HEK293 (cell line): Measurements from ENCODE around the gene EEFSEC.

ENCODE experiments used
- CTCF ChIA-PET: fragments of 350-600 bp; formaldehyde crosslinking; extraction: SDS; loops from one replicate; lab custom pipeline; 2021; ENCODE audit warnings: antibody characterized with exemption; lab: Yijun Ruan, JAX
- POLR2A ChIA-PET: fragments of 300-600 bp; formaldehyde crosslinking; extraction: SDS; loops from one replicate; lab custom pipeline; 2020; ENCODE audit warnings: antibody characterized with exemption, inconsistent platforms; lab: Yijun Ruan, JAX
- H3K27ac ChIP-seq: fragments of 200-500 bp; sonication (Bioruptor generic); 2 replicates; pipeline ENCODE4 v1.5.1; 2014; ENCODE audit warnings: low read depth, low read length, control low read depth, inconsistent platforms; ENCODE audit errors: extremely low read depth
- H3K36me3 ChIP-seq, 2 experiments: fragments of 200-500 bp in 1 of 2; sonication (Bioruptor generic) in 1 of 2; 1 replicate in 1 of 2; 2 replicates in 1 of 2; pipeline ENCODE4 v1.5.1; 2014 to 2017; ENCODE audit warnings: inconsistent platforms in 2 of 2, low read length in 2 of 2; ENCODE audit not compliant: control insufficient read depth in 2 of 2, insufficient read depth in 1 of 2
- H3K4me1 ChIP-seq: fragments of 200-500 bp; sonication (Bioruptor generic); 2 replicates; pipeline ENCODE4 v1.5.1; 2014; ENCODE audit warnings: mild to moderate bottlenecking, low read length, inconsistent platforms; ENCODE audit not compliant: control insufficient read depth, insufficient read depth
- H3K4me3 ChIP-seq: 2 replicates; pipeline ENCODE4 v1.5.1; 2011; ENCODE audit warnings: low read depth, mild to moderate bottlenecking, control low read depth, low read length, moderate library complexity
- H3K9me3 ChIP-seq: fragments of 200-500 bp; sonication (Bioruptor generic); 2 replicates; pipeline ENCODE4 v1.5.1; 2014; ENCODE audit warnings: low read depth, low read length, inconsistent platforms; ENCODE audit not compliant: control insufficient read depth, insufficient read depth
- BCL11B ChIP-seq: fragments of 450-650 bp; formaldehyde crosslinking; IDR thresholded peaks from 2 replicates; pipeline ENCODE4 v1.5.1; 2016; ENCODE audit warnings: low read depth, missing biosample characterization, missing genetic modification characterization
- GFI1B ChIP-seq: fragments of 450-650 bp; formaldehyde crosslinking; IDR thresholded peaks from 2 replicates; pipeline ENCODE4 v1.5.1; 2016; ENCODE audit warnings: missing biosample characterization, missing genetic modification characterization
- GLIS1 ChIP-seq: fragments of 450-650 bp; formaldehyde crosslinking; IDR thresholded peaks from 2 replicates; pipeline ENCODE4 v1.5.1; 2016; ENCODE audit warnings: missing biosample characterization, missing genetic modification characterization
- KLF1 ChIP-seq: fragments of 450-650 bp; formaldehyde crosslinking; IDR thresholded peaks from 2 replicates; pipeline ENCODE4 v1.5.1; 2016; ENCODE audit warnings: missing biosample characterization, missing genetic modification characterization
- KLF10 ChIP-seq: fragments of 450-650 bp; IDR thresholded peaks from 2 replicates; pipeline ENCODE4 v1.5.1; 2018; ENCODE audit warnings: missing biosample characterization, mild to moderate bottlenecking, missing genetic modification characterization
- KLF7 ChIP-seq: fragments of 450-650 bp; formaldehyde crosslinking; IDR thresholded peaks from 2 replicates; pipeline ENCODE4 v1.5.1; 2016; ENCODE audit warnings: missing biosample characterization, missing genetic modification characterization, borderline replicate concordance
- KLF9 ChIP-seq: fragments of 450-650 bp; formaldehyde crosslinking; IDR thresholded peaks from 2 replicates; pipeline ENCODE4 v1.5.1; 2016; ENCODE audit warnings: missing biosample characterization, missing genetic modification characterization, low read depth
- SP7 ChIP-seq: fragments of 450-650 bp; formaldehyde crosslinking; IDR thresholded peaks from 2 replicates; pipeline ENCODE4 v1.5.1; 2016; ENCODE audit warnings: missing biosample characterization, missing genetic modification characterization
- YY1 ChIP-seq: fragments of 450-650 bp; formaldehyde crosslinking; IDR thresholded peaks from 2 replicates; pipeline ENCODE4 v1.5.1; 2018; ENCODE audit warnings: missing biosample characterization, missing genetic modification characterization
- ZNF140 ChIP-seq: fragments of 450-650 bp; formaldehyde crosslinking; IDR thresholded peaks from 2 replicates; pipeline ENCODE4 v1.5.1; 2016; ENCODE audit warnings: missing biosample characterization, missing genetic modification characterization
- ZNF211 ChIP-seq: fragments of 450-650 bp; formaldehyde crosslinking; IDR thresholded peaks from 2 replicates; pipeline ENCODE4 v1.5.1; 2016; ENCODE audit warnings: low read depth, missing biosample characterization, missing genetic modification characterization
- ZNF266 ChIP-seq: fragments of 450-650 bp; formaldehyde crosslinking; IDR thresholded peaks from 2 replicates; pipeline ENCODE4 v1.5.1; 2016; ENCODE audit warnings: missing biosample characterization, missing genetic modification characterization, low read depth
- ZNF274 ChIP-seq, 2 experiments: fragments of 200-500 bp in 1 of 2; fragments of 450-650 bp in 1 of 2; sonication (Bioruptor generic) in 1 of 2; formaldehyde crosslinking in 1 of 2; IDR thresholded peaks; 2 replicates each; pipeline versions ENCODE4 v1.5.1 to v1.6.1; 2014 to 2016; ENCODE audit warnings: borderline replicate concordance in 1 of 2, inconsistent platforms in 1 of 2, low read length in 1 of 2, missing biosample characterization in 1 of 2, missing genetic modification characterization in 1 of 2
- ZNF341 ChIP-seq: fragments of 450-650 bp; formaldehyde crosslinking; IDR thresholded peaks from 2 replicates; pipeline ENCODE4; 2016; ENCODE audit warnings: low read depth, missing biosample characterization, missing genetic modification characterization
- ZNF350 ChIP-seq: fragments of 450-650 bp; formaldehyde crosslinking; IDR thresholded peaks from 2 replicates; pipeline ENCODE4 v1.5.0; 2017; ENCODE audit warnings: missing biosample characterization, mild to moderate bottlenecking, missing genetic modification characterization
- ZNF394 ChIP-seq: fragments of 450-650 bp; formaldehyde crosslinking; IDR thresholded peaks from 2 replicates; pipeline ENCODE4 v1.5.1; 2016; ENCODE audit warnings: missing biosample characterization, missing genetic modification characterization, mild to moderate bottlenecking, moderate library complexity, borderline replicate concordance
- ZNF433 ChIP-seq: fragments of 450-650 bp; formaldehyde crosslinking; IDR thresholded peaks from 2 replicates; pipeline ENCODE4 v1.5.1; 2016; ENCODE audit warnings: missing biosample characterization, missing genetic modification characterization, low read depth
- ZNF530 ChIP-seq: fragments of 450-650 bp; formaldehyde crosslinking; IDR thresholded peaks from 2 replicates; pipeline ENCODE4 v1.5.1; 2016; ENCODE audit warnings: low read depth, missing biosample characterization, missing genetic modification characterization
- ZNF544 ChIP-seq: fragments of 450-650 bp; formaldehyde crosslinking; IDR thresholded peaks from 2 replicates; pipeline ENCODE4 v1.5.0; 2017; ENCODE audit warnings: missing biosample characterization, missing genetic modification characterization
- ZNF558 ChIP-seq: fragments of 450-650 bp; formaldehyde crosslinking; IDR thresholded peaks from 2 replicates; pipeline ENCODE4 v1.5.1; 2016; ENCODE audit warnings: missing biosample characterization, missing genetic modification characterization
- ZNF560 ChIP-seq: fragments of 450-650 bp; formaldehyde crosslinking; IDR thresholded peaks from 2 replicates; pipeline ENCODE4 v1.5.1; 2017; ENCODE audit warnings: missing biosample characterization, missing genetic modification characterization, borderline replicate concordance
- ZNF596 ChIP-seq: fragments of 450-650 bp; IDR thresholded peaks from 2 replicates; pipeline ENCODE4 v1.5.0; 2018; ENCODE audit warnings: missing biosample characterization, mild to moderate bottlenecking, missing genetic modification characterization, moderate library complexity
- ZNF629 ChIP-seq: fragments of 450-650 bp; formaldehyde crosslinking; IDR thresholded peaks from 2 replicates; pipeline ENCODE4 v1.5.1; 2017; ENCODE audit warnings: missing biosample characterization, missing genetic modification characterization
- ZNF660 ChIP-seq: fragments of 450-650 bp; IDR thresholded peaks from 2 replicates; pipeline ENCODE4 v1.5.1; 2018; ENCODE audit warnings: missing biosample characterization, mild to moderate bottlenecking, missing genetic modification characterization
- ZNF791 ChIP-seq: fragments of 450-650 bp; formaldehyde crosslinking; IDR thresholded peaks from 2 replicates; pipeline ENCODE4 v1.5.1; 2016; ENCODE audit warnings: missing biosample characterization, missing genetic modification characterization
- TF ChIP-seq, protein P1 (sequence below): fragments of 450-650 bp; formaldehyde crosslinking; IDR thresholded peaks from 2 replicates; pipeline ENCODE4 v1.5.1; 2017; ENCODE audit warnings: missing biosample characterization, missing genetic modification characterization
- TF ChIP-seq, protein P2 (sequence below): fragments of 450-650 bp; formaldehyde crosslinking; IDR thresholded peaks from 2 replicates; pipeline ENCODE4 v1.5.1; 2016; ENCODE audit warnings: missing biosample characterization, missing genetic modification characterization
- TF ChIP-seq, protein P3 (sequence below): fragments of 450-650 bp; formaldehyde crosslinking; IDR thresholded peaks from 2 replicates; pipeline ENCODE4 v1.5.1; 2016; ENCODE audit warnings: missing biosample characterization, missing genetic modification characterization
- TF ChIP-seq, protein P4 (sequence below): fragments of 450-650 bp; formaldehyde crosslinking; IDR thresholded peaks from 2 replicates; pipeline ENCODE4 v1.5.1; 2016; ENCODE audit warnings: missing biosample characterization, missing genetic modification characterization

The EEFSEC gene

DNA sequence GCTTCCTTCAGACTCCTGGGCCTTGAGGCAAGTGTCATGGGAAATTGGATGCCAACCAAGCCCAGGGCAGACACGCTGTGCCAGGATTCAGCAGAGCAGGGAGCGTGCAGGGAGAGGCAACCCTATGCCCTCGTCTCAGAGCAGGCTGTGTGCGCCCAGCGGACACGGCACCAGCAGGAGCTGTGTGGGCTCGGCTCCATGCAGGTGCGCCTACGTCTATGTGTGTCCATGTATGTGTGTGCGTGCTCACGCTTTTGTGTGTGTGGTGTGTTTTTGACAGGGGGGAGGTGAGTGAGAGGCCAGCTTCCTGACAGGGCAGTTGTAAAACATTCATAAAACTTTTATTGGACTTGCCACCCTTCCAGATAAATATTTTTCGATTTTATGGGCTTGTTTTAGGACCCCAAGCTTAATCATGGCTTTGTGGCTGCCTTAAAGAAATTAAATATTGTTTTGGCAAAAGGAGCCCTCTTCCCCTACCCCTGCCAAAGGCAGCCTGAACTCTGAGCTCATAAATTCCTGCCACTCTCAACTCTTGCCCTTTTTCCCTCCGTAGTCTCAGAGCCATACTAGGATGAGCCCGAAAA lies 229.0 kb downstream of the EEFSEC start (continued):
- TF ChIP-seq KLF7: no peak
- TF ChIP-seq KLF10 (tag by site-specific recombination): no peak
- TF ChIP-seq ZNF791 (tag by site-specific recombination): no peak
- no peak for TF ChIP-seq GFI1B
- TF ChIP-seq, protein P1, sequence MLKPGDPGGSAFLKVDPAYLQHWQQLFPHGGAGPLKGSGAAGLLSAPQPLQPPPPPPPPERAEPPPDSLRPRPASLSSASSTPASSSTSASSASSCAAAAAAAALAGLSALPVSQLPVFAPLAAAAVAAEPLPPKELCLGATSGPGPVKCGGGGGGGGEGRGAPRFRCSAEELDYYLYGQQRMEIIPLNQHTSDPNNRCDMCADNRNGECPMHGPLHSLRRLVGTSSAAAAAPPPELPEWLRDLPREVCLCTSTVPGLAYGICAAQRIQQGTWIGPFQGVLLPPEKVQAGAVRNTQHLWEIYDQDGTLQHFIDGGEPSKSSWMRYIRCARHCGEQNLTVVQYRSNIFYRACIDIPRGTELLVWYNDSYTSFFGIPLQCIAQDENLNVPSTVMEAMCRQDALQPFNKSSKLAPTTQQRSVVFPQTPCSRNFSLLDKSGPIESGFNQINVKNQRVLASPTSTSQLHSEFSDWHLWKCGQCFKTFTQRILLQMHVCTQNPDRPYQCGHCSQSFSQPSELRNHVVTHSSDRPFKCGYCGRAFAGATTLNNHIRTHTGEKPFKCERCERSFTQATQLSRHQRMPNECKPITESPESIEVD (tag by site-specific recombination): peak; percentile 68
- no peak for TF ChIP-seq ZNF394 (tag by site-specific recombination)
- no peak for TF ChIP-seq ZNF530
- TF ChIP-seq BCL11B: no peak
- TF ChIP-seq ZNF274 (IDR thresholded peaks at IDR 0.05; ENCODE audit: low read length): no peak
- TF ChIP-seq ZNF274 (tag by site-specific recombination; IDR thresholded peaks at IDR 0.05; ENCODE audit: borderline replicate concordance): no peak
- TF ChIP-seq, protein P2, sequence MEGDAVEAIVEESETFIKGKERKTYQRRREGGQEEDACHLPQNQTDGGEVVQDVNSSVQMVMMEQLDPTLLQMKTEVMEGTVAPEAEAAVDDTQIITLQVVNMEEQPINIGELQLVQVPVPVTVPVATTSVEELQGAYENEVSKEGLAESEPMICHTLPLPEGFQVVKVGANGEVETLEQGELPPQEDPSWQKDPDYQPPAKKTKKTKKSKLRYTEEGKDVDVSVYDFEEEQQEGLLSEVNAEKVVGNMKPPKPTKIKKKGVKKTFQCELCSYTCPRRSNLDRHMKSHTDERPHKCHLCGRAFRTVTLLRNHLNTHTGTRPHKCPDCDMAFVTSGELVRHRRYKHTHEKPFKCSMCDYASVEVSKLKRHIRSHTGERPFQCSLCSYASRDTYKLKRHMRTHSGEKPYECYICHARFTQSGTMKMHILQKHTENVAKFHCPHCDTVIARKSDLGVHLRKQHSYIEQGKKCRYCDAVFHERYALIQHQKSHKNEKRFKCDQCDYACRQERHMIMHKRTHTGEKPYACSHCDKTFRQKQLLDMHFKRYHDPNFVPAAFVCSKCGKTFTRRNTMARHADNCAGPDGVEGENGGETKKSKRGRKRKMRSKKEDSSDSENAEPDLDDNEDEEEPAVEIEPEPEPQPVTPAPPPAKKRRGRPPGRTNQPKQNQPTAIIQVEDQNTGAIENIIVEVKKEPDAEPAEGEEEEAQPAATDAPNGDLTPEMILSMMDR: no peak
- no peak for TF ChIP-seq YY1 (tag by site-specific recombination)
- TF ChIP-seq ZNF433: no peak
- peak; percentile 32 for TF ChIP-seq ZNF341

DNA sequence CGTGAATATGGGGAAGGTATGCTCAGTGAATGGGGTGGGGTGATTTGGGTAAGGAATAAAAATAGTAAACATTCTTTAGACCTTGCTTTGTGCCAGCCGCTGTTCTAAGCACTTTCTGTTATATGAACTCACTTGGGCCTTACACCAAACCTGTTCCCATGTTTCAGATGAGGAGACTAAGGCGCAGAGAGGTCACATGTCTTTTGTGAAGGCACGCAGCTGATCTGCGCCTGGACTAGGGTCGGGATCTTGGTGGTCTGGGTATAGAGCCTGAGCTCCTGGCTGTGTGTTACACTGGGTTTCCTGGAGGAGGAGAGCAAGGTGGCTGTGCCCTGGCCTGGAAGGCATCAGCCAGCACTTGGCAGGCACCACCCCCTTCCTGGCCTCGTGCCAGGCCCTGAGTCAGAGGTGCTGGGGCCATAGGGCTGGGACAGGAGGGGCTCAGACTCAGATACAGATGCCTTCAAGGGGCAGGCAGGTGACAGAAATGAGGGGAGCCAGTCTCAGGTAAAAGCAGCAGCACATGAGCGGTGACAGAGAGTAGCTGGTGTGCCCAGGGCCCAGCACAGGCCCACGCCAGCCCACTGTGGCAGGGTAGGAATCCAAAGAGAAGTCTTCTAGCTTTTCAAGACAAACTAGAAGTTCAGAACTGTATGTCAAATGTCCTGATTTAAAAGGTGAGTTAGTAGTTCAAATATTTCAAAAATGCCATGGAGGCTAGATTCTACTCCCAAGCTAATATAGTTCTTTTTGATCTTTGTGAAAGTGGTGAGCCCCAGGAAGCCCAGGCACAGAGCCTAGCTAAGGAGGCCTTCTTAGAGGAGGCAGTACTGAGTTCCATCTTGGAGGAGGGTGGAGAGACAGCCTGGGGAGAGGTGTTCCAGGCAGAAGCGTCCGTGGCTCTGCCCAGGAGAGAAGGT lies 230.3 kb downstream of the EEFSEC start:
- H3K36me3 ChIP-seq: no peaks in the 10 kb centered on the region
- peak overlapping the region; percentile 21; the same call in 1 of the 2 replicates for H3K27ac ChIP-seq
- H3K9me3 ChIP-seq: no peaks in the 10 kb centered on the region
- H3K4me3 ChIP-seq: no peak overlapping the region
- H3K4me1 ChIP-seq: peaks cover 16% of the 10 kb centered on the region
- POLR2A ChIA-PET: interaction anchor here (0.9 kb wide), 1 partner anchor 8 kb away, joined by 3 read pairs; no protein-coding TSS in a partner anchor
- CTCF ChIA-PET: interaction anchor here (0.6 to 0.7 kb wide), 2 partner anchors 42 to 51 kb away, joined by 3 read pairs; no protein-coding TSS in a partner anchor
- peak; percentile 46 for TF ChIP-seq SP7 (tag by site-specific recombination)
- TF ChIP-seq ZNF350 (tag by site-specific recombination): no peak
- TF ChIP-seq GLIS1 (tag by site-specific recombination): no peak
- peak; percentile 78 for TF ChIP-seq ZNF660
- TF ChIP-seq, protein P3, sequence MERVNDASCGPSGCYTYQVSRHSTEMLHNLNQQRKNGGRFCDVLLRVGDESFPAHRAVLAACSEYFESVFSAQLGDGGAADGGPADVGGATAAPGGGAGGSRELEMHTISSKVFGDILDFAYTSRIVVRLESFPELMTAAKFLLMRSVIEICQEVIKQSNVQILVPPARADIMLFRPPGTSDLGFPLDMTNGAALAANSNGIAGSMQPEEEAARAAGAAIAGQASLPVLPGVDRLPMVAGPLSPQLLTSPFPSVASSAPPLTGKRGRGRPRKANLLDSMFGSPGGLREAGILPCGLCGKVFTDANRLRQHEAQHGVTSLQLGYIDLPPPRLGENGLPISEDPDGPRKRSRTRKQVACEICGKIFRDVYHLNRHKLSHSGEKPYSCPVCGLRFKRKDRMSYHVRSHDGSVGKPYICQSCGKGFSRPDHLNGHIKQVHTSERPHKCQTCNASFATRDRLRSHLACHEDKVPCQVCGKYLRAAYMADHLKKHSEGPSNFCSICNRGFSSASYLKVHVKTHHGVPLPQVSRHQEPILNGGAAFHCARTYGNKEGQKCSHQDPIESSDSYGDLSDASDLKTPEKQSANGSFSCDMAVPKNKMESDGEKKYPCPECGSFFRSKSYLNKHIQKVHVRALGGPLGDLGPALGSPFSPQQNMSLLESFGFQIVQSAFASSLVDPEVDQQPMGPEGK (tag by site-specific recombination): peak; percentile 77
- no peak for TF ChIP-seq ZNF140 (tag by site-specific recombination)
- 0 out of 2 replicates have a peak, but pooled peaks have one; percentile 42 for TF ChIP-seq KLF1
- TF ChIP-seq KLF9: peak; percentile 76
- no peak for TF ChIP-seq ZNF560 (tag by site-specific recombination)
- TF ChIP-seq ZNF596 (tag by site-specific recombination): no peak
- no peak for TF ChIP-seq ZNF558 (tag by site-specific recombination)
- TF ChIP-seq ZNF544 (tag by site-specific recombination): peak; percentile 75; the same call in 1 of the 2 replicates
- no peak for TF ChIP-seq KLF10 (tag by site-specific recombination)
- no peak for TF ChIP-seq ZNF211 (tag by site-specific recombination)
- TF ChIP-seq ZNF266 (tag by site-specific recombination): no peak
- TF ChIP-seq, protein P4, sequence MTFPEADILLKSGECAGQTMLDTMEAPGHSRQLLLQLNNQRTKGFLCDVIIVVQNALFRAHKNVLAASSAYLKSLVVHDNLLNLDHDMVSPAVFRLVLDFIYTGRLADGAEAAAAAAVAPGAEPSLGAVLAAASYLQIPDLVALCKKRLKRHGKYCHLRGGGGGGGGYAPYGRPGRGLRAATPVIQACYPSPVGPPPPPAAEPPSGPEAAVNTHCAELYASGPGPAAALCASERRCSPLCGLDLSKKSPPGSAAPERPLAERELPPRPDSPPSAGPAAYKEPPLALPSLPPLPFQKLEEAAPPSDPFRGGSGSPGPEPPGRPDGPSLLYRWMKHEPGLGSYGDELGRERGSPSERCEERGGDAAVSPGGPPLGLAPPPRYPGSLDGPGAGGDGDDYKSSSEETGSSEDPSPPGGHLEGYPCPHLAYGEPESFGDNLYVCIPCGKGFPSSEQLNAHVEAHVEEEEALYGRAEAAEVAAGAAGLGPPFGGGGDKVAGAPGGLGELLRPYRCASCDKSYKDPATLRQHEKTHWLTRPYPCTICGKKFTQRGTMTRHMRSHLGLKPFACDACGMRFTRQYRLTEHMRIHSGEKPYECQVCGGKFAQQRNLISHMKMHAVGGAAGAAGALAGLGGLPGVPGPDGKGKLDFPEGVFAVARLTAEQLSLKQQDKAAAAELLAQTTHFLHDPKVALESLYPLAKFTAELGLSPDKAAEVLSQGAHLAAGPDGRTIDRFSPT (tag by site-specific recombination): 0 out of 2 replicates have a peak, but pooled peaks have one; percentile 48
- 0 out of 2 replicates have a peak, but pooled peaks have one; percentile 18 for TF ChIP-seq ZNF629 (tag by site-specific recombination)
